Prostate gland (tissue), 2 donors: Measurements from ENCODE around the gene PDZRN3. TPM values are rescaled to one million over a fixed set of nuclear protein-coding genes. Genes with fewer than 3 reads are reported as not detected.

Source experiments
- DNase-seq: peaks from one replicate; pipeline ENCODE4 v3.0.0-alpha.2; 2019; ENCODE audit warnings: low spot score
- H3K27ac ChIP-seq, 2 donors: fragments of 200-600 bp; sonication (generic); 2 replicates each; pipeline ENCODE4 v1.5.1; 2017 to 2019
- H3K27me3 ChIP-seq: fragments of 200-600 bp; sonication (generic); replicated peaks from 2 replicates; pipeline ENCODE4 v1.5.1; 2019; ENCODE audit not compliant: insufficient read depth
- H3K36me3 ChIP-seq, 2 donors: fragments of 200-600 bp; sonication (generic); 1 replicate in 1 of 2; 2 replicates in 1 of 2; pipeline versions ENCODE4 v1.5.1 to v1.8.1; 2017 to 2019
- H3K4me1 ChIP-seq: fragments of 200-600 bp; sonication (generic); replicated peaks from 2 replicates; pipeline ENCODE4 v1.5.1; 2019
- H3K4me3 ChIP-seq, 2 donors: fragments of 200-600 bp; sonication (generic); 2 replicates each; pipeline ENCODE4 v1.5.1; 2017 to 2019
- H3K9me3 ChIP-seq: fragments of 200-600 bp; sonication (generic); 2 replicates; pipeline ENCODE4 v1.5.1; 2017
- POLR2A ChIP-seq: fragments of 450-650 bp; IDR thresholded peaks from one replicate; pipeline ENCODE4 v1.6.1; 2016; ENCODE audit warnings: antibody characterized with exemption, mild to moderate bottlenecking
- POLR2AphosphoS5 ChIP-seq: sonication (generic); formaldehyde crosslinking; IDR thresholded peaks from one replicate; pipeline ENCODE4 v1.6.1; 2017; ENCODE audit warnings: antibody characterized with exemption
- WGBS: methylation state at CpG from one replicate; pipeline ENCODE4 v1.1.5; 2018; 5-methylcytosine and 5-hydroxymethylcytosine counted together
- intact Hi-C: fragments of 100-400 bp; cut with DNase I; formaldehyde crosslinking; loops from one replicate; pipeline ENCODE4 v1.14.2; 2022
- total RNA-seq, 2 donors: library from RNA; depleted of rRNA; stranded (reverse); fragments of >200 nt; gene quantifications; one replicate each; pipeline ENCODE4 v1.1.0, GENCODE V29; 2016
- TF ChIP-seq, protein P1 (sequence below), 4 experiments: fragments of 200-600 bp in 2 of 4; fragments of 450-650 bp in 2 of 4; sonication (generic) in 2 of 4; IDR thresholded peaks; 1 replicate in 3 of 4; 2 replicates in 1 of 4; pipeline ENCODE4 v1.5.1; 2016 to 2019; ENCODE audit warnings: antibody characterized with exemption in 4 of 4, mild to moderate bottlenecking in 2 of 4, moderate library complexity in 2 of 4

The PDZRN3 gene
- total RNA-seq, 2 donors from 2014 or later, result 80.9 to 143 TPM

DNA sequence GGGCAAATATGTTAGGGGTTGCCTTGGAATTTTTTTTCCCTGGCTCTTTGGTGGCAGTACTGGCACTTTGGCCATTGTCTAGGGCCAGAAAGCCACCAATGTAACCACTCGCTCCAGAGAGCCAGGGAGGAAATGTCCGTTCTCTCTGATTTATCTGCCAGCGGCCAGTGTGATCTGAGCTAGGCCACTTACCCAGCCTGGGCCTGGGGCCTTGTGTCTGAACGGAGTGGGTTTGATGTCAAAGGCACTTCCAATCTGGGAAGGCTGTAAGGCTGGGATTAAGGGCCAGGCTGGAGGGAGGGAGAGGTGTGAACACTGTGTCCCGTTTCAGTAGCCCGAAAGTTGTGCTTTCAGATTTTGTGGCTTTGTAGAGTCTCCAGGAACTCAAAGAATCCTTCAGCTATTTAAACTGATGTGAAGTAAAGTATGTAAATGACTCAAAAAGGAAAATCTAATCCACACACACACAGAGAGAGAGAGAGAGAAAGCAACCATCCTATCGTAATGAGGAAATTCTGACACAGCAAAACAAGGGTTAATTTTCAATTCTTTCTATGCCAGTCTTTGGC, 271.0 kb downstream of the PDZRN3 start:
- Histone ChIP-seq H3K36me3 (no peaks in the 10 kb centered on the region), H3K27ac (no peak overlapping the region), H3K27me3 (no peaks in the 10 kb centered on the region), H3K9me3 (no peaks in the 10 kb centered on the region), H3K4me3 (no peak overlapping the region), H3K4me1 (no peaks in the 10 kb centered on the region)
- intact Hi-C loops, result no loop called here
- WGBS, result 78% methylated on average over 7 of the region's 7 CpGs
- DNase-seq, result no peak
- TF ChIP-seq POLR2AphosphoS5 (no peak), POLR2A (no peak)
- TF ChIP-seq, protein P1, sequence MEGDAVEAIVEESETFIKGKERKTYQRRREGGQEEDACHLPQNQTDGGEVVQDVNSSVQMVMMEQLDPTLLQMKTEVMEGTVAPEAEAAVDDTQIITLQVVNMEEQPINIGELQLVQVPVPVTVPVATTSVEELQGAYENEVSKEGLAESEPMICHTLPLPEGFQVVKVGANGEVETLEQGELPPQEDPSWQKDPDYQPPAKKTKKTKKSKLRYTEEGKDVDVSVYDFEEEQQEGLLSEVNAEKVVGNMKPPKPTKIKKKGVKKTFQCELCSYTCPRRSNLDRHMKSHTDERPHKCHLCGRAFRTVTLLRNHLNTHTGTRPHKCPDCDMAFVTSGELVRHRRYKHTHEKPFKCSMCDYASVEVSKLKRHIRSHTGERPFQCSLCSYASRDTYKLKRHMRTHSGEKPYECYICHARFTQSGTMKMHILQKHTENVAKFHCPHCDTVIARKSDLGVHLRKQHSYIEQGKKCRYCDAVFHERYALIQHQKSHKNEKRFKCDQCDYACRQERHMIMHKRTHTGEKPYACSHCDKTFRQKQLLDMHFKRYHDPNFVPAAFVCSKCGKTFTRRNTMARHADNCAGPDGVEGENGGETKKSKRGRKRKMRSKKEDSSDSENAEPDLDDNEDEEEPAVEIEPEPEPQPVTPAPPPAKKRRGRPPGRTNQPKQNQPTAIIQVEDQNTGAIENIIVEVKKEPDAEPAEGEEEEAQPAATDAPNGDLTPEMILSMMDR (IDR thresholded peaks at IDR 0.05), result no peak

DNA sequence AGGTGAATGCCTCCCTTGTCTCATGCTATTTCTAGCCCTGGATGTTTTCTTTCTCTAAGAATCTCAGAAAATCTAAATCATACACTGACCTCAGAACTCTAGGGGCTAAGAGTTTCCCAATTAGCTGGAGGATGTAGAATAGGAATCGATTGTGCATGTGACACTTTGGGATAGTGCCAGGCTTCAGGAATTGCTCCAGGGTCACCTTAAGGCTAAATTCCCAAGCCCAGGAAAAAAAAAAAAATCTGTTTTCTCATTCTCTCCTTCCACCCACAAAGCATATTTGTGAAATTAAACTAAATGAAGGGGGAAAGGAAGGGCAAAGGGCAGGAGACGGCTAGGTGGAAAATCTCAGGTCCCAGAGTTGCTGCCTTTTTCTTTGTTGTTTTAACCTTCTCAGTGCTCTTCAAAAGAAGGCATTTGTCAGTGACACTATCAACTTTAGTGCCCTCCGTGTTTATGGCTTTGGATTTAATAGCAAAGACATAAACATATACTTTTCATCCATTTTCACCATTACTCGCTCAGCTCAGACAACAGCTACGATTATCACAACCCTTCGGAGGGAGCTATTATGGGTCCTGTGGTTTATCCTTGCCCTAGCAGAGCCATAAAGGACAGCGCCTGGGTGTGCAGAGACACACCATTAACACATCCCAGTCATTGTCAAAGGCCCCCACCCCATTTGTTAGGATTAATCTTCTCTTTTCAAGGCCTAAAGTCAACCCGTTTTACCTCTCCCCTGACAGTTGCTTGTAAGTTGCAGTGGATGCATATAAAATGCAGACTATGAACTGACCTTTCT, 271.7 kb downstream of the PDZRN3 start:
- Histone ChIP-seq H3K27ac (no peak overlapping the region), H3K27me3 (no peaks in the 10 kb centered on the region), H3K9me3 (no peaks in the 10 kb centered on the region), H3K36me3 (no peaks in the 10 kb centered on the region), H3K4me3 (no peak overlapping the region), H3K4me1 (no peaks in the 10 kb centered on the region)
- 84% methylated on average over 8 of the region's 8 CpGs for WGBS
- TF ChIP-seq, protein P1 (IDR thresholded peaks at IDR 0.05), result no peak
- DNase-seq, result no peak
- intact Hi-C loops, result no loop called here

DNA sequence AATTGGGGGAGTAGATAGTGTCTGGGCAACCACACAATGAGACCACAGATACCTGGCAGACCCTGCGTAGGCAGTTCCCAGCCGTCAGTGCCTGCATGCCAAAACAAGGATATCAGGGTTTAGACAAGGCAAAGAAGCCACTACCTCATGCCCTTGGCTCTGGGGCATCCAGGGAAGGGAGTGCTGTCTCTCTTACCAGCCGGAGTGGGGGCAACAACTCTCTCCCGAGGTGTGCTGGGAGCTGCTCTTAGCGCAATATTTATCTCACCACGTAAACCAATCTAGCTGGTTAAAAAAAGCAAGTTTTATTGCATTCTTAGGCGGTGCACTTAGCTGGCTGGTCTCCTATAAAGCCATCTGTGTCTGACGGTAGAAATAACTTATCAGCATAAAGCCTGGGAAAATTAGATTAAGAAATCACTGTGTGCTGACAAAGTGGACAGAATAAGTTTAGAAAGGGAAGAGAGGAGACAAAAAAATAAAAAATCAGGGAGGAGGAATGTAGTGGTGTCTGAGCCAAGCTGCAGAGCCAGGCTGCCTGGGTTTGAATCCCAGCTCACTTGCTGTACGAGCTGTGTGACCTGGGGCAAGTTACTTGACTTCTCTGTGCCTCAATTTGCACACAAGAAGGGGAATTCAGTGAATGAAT, 273.2 kb downstream of the PDZRN3 start:
- 15% methylated on average over 9 of the region's 9 CpGs for WGBS
- H3K27me3 ChIP-seq, result no peaks in the 10 kb centered on the region
- TF ChIP-seq, protein P1 (IDR thresholded peaks at IDR 0.05), result no peak
- TF ChIP-seq POLR2A (no peak), POLR2AphosphoS5 (peak; percentile 13)
- H3K27ac ChIP-seq, result no peak overlapping the region
- intact Hi-C loops, result no loop called here
- DNase-seq, result peak; percentile 7
- H3K36me3 ChIP-seq, result no peaks in the 10 kb centered on the region
- H3K9me3 ChIP-seq, result no peaks in the 10 kb centered on the region
- no peaks in the 10 kb centered on the region for H3K4me1 ChIP-seq
- no peak overlapping the region for H3K4me3 ChIP-seq

DNA sequence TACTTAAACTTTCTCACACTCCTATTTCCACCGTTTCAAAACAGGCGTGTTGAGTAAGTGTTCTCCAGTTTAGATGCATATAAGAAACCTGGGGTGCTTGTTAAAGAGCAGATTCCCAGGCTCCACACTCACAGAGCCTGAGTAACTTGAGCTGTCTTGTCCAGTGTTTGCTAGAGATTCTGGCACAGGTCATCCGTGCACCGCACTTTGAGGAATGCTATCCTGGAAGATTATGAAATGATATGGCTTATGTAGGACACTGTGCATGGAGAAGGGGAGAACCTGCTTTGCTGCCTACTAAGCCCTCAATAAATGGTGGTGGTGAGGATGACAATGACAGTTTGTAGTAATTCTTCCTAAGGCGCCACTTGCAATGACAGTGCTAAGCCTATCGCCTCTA, 273.7 kb downstream of the PDZRN3 start:
- Histone ChIP-seq H3K27ac (no peak overlapping the region), H3K4me1 (no peaks in the 10 kb centered on the region), H3K4me3 (no peak overlapping the region), H3K9me3 (no peaks in the 10 kb centered on the region), H3K27me3 (no peaks in the 10 kb centered on the region), H3K36me3 (no peaks in the 10 kb centered on the region)
- 24% methylated on average over 6 of the region's 6 CpGs for WGBS
- no peak for TF ChIP-seq POLR2A
- no peak for DNase-seq
- intact Hi-C loops, result no loop called here

DNA sequence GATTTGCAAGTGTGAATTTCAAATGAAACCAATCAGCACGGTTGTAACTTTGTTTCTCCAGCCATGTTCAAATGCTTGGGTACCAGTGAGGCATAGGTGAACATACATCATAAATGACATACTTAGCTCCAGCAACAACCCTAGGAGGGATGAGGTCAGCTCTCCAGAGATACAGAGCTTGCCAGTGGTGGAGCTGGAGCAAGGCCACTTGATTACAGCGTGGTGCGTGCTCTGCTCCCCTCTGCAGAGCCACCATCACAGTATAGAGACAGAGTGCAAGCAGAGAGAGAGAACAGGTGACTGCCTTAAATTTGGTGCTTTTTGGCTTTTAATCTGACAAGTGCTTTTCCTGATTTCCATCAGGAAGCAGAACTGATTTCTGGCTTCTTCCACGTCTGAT, 275.1 kb downstream of the PDZRN3 start:
- Histone ChIP-seq H3K36me3 (no peaks in the 10 kb centered on the region), H3K27me3 (no peaks in the 10 kb centered on the region), H3K27ac (no peak overlapping the region), H3K4me1 (no peaks in the 10 kb centered on the region), H3K9me3 (no peaks in the 10 kb centered on the region), H3K4me3 (no peak overlapping the region)
- intact Hi-C loops, result no loop called here
- WGBS, result 93% methylated on average over 4 of the region's 4 CpGs
- no peak for TF ChIP-seq POLR2A
- TF ChIP-seq, protein P1 (IDR thresholded peaks at IDR 0.05), result no peak
- no peak for TF ChIP-seq POLR2AphosphoS5
- no peak for DNase-seq
